ENCODE measurements around the gene PTGES. TPM values are rescaled to one million over a fixed set of nuclear protein-coding genes. Genes with fewer than 3 reads are reported as not detected.
"Not testable (repeated sequence)": the region's sequence is repeated elsewhere in the genome, so short reads cannot be mapped to it uniquely, and the experiment has no call there.

PTGES gene, protein sequence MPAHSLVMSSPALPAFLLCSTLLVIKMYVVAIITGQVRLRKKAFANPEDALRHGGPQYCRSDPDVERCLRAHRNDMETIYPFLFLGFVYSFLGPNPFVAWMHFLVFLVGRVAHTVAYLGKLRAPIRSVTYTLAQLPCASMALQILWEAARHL
- total RNA-seq = 1 to 10 TPM; 1.7 to 2.2 TPM

DNA sequence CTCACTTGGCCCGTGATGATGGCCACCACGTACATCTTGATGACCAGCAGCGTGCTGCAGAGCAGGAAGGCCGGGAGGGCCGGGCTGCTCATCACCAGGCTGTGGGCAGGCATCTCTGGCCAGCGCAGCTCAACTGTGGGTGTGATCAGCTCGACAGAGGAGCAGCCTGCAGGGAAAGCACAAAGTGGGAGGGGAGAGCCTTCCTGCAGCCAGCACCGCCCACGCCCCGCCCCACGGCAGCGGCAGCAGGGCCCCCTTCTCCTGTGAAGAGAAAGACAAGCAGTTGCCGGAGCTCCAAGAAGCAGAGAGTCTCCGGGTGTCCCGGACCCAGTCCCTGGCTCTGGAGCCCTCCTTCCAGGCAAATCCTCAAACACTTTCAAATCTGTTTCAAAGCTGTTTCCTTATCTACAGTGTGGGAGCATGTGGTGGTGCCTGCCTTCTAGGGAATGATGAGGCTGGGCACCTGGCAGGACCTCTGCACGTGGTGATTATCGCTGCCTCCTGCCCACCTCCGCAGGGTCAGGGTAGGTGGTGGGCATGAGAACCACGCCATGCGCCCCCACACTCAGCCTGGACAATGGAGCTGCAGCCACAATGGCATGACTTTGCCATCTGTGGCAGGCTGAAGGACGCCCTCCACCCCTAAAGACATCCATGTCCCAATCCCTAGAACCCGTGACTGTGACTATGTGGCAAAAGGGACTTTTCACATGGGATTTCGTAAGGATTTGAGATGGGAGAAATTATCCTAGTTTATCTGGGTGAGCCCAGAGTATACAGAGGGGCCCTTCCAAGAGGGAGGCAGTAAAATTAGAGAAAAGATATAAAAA, at the start of gene PTGES:
PTGES (minus strand) TSS at position 143 of the 830 bp plus-strand sequence; CDS start at position 113, 30 bp downstream.
- DNase-seq (ENCODE audit: low spot score) (no peak), ATAC-seq (ENCODE audit: insufficient number of reproducible peaks, low FRiP score, low read depth) (no peak)
- no peaks in the 10 kb centered on the region for H3K36me3 ChIP-seq
- no peak within 1 kb of the TSS for H3K27ac ChIP-seq
- peaks cover 6 to 13% of the 10 kb centered on the region in 2 donors for H3K4me1 ChIP-seq (ENCODE audit: control insufficient read depth in 1 of 2, low read depth in 2 of 2)
- TF ChIP-seq, protein P1, sequence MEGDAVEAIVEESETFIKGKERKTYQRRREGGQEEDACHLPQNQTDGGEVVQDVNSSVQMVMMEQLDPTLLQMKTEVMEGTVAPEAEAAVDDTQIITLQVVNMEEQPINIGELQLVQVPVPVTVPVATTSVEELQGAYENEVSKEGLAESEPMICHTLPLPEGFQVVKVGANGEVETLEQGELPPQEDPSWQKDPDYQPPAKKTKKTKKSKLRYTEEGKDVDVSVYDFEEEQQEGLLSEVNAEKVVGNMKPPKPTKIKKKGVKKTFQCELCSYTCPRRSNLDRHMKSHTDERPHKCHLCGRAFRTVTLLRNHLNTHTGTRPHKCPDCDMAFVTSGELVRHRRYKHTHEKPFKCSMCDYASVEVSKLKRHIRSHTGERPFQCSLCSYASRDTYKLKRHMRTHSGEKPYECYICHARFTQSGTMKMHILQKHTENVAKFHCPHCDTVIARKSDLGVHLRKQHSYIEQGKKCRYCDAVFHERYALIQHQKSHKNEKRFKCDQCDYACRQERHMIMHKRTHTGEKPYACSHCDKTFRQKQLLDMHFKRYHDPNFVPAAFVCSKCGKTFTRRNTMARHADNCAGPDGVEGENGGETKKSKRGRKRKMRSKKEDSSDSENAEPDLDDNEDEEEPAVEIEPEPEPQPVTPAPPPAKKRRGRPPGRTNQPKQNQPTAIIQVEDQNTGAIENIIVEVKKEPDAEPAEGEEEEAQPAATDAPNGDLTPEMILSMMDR (IDR thresholded peaks at IDR 0.05) = no peak
- H3K27me3 ChIP-seq (replicated peaks; ENCODE audit: insufficient read depth) = no peaks in the 10 kb centered on the region
- H3K9me3 ChIP-seq = no peaks in the 10 kb centered on the region
- H3K4me3 ChIP-seq = peak within 1 kb of the TSS; percentile 68

DNA sequence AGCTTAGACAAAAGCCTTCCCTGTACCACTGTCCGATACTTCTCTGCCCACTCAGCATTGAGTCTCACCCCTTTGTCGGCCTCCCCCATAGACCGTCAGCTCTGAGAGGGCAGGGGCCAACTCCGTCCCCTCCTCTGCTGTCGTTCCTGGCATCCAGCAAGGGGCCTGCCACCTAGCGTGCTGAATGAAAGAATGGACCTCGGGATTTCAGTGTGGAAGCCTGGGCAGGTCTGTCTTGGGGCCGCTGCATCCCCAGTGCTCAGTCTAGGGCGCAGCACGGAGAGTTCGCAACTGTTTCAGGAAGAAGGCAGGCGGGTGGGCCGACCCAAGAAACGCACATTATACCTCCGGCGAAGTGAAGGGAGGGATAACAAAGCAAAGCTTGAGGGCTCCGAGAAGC, 48.7 kb upstream of the PTGES start:
- Histone ChIP-seq H3K27ac (no peak overlapping the region), H3K36me3 (no peaks in the 10 kb centered on the region), H3K27me3 (replicated peaks; ENCODE audit: insufficient read depth) (no peaks in the 10 kb centered on the region), H3K9me3 (no peaks in the 10 kb centered on the region), H3K4me3 (no peak overlapping the region), H3K4me1 (ENCODE audit: control insufficient read depth in 1 of 2, low read depth in 2 of 2) (peaks cover 7 to 11% of the 10 kb centered on the region in 2 donors)
- ATAC-seq (ENCODE audit: insufficient number of reproducible peaks, low FRiP score, low read depth) = no peak
- DNase-seq (ENCODE audit: low spot score) = no peak
- TF ChIP-seq, protein P1 (IDR thresholded peaks at IDR 0.05) = no peak

DNA sequence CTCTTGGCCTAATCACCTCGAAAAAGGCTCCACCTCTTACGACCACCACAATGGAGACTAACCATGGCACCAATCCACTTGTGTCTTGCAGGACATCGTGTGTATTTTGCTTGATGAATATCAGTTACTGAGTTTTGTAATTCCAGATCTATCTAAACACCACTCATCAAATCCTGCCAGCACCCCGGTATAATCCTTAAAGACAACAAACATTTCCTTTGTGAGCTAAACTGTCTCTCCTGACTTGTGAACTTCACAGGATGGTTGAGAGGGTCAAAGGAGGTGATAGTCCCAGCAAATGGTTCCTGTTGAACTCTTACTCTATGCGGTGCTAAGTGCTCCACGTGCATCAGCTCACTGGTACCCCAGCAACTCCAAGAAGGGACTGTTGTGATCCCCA, 46.1 kb upstream of the PTGES start:
- ATAC-seq (ENCODE audit: insufficient number of reproducible peaks, low FRiP score, low read depth) = no peak
- Histone ChIP-seq H3K4me1 (ENCODE audit: control insufficient read depth in 1 of 2, low read depth in 2 of 2) (peaks cover 3 to 5% of the 10 kb centered on the region in 2 donors), H3K4me3 (no peak overlapping the region), H3K27me3 (replicated peaks; ENCODE audit: insufficient read depth) (no peaks in the 10 kb centered on the region), H3K9me3 (no peaks in the 10 kb centered on the region), H3K36me3 (no peaks in the 10 kb centered on the region), H3K27ac (no peak overlapping the region)
- TF ChIP-seq, protein P1 (IDR thresholded peaks at IDR 0.05) = no peak
- DNase-seq (ENCODE audit: low spot score) = no peak

DNA sequence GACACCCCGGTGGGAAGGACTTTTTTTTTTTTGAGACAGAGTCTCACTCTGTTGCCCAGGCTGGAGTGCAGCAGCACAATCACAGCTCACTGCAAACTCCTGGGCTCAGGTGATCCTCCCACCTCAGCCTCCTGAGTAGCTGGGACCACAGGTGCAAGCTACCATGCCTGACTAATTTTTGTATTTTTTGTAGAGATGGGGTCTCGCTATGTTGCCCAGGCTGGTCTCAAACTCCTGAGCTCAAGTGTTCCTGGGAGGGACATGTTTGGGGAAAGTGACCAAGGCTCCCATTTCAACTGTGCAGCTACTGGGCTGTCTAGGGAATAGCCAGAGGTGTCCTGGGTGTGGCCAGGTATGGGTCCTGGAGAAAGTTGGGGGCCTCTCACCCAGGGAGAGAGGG, 43.2 kb upstream of the PTGES start:
- not testable (repeated sequence) for ATAC-seq (ENCODE audit: insufficient number of reproducible peaks, low FRiP score, low read depth); H3K4me1 ChIP-seq (ENCODE audit: control insufficient read depth in 1 of 2, low read depth in 2 of 2); H3K4me3 ChIP-seq; H3K36me3 ChIP-seq; H3K27ac ChIP-seq; H3K27me3 ChIP-seq (replicated peaks; ENCODE audit: insufficient read depth); H3K9me3 ChIP-seq; DNase-seq (ENCODE audit: low spot score)

DNA sequence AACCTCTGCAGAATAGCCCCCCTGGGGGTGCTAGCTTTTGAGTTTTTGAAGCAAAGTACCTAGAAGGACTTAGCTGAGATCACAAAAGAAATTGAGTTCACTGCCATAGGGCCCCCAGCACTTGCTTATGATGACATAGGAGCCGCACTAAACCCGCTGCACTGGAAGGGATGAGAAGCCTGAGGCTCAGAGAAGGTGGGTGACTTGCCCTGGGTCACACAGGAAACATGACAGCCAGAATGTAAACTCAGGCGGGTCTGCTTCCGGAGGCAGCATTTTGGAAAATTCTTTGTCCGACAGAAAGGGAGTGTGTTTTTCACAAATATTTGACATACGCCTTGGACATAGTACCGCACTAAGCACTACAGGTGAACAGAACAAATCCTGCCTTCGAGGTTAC, 41.7 kb upstream of the PTGES start:
- TF ChIP-seq, protein P1 (IDR thresholded peaks at IDR 0.05) = no peak
- no peak overlapping the region for H3K27ac ChIP-seq
- ATAC-seq (ENCODE audit: insufficient number of reproducible peaks, low FRiP score, low read depth) (no peak), DNase-seq (ENCODE audit: low spot score) (no peak)
- H3K27me3 ChIP-seq (replicated peaks; ENCODE audit: insufficient read depth) = peaks cover 5% of the 10 kb centered on the region
- no peaks in the 10 kb centered on the region for H3K9me3 ChIP-seq
- H3K4me3 ChIP-seq = no peak overlapping the region
- H3K36me3 ChIP-seq = no peaks in the 10 kb centered on the region
- no peaks in the 10 kb centered on the region for H3K4me1 ChIP-seq (ENCODE audit: control insufficient read depth in 1 of 2, low read depth in 2 of 2)
